Thoracic aorta (tissue), 2 donors: ENCODE measurements around the gene CD151. TPM values are rescaled to one million over a fixed set of nuclear protein-coding genes. Genes with fewer than 3 reads are reported as not detected.

Experiments
- ATAC-seq: fragments of 150-250 bp; one replicate; pipeline ENCODE4 v1.8.0; 2017; ENCODE audit warnings: low read depth; ENCODE audit not compliant: insufficient number of reproducible peaks, low FRiP score
- DNase-seq: peaks from one replicate; pipeline ENCODE4 v3.0.0-alpha.2; 2020; ENCODE audit warnings: low spot score
- H3K27ac ChIP-seq, 2 donors: fragments of 200-600 bp; sonication (generic); 1 replicate in 1 of 2; 2 replicates in 1 of 2; pipeline ENCODE4 v1.5.1; 2016; ENCODE audit warnings: mild to moderate bottlenecking in 2 of 2, moderate library complexity in 2 of 2
- H3K27me3 ChIP-seq: fragments of 200-600 bp; sonication (generic); replicated peaks from 2 replicates; pipeline ENCODE4 v1.6.0; 2016; ENCODE audit warnings: mild to moderate bottlenecking; ENCODE audit not compliant: insufficient read depth
- H3K36me3 ChIP-seq: fragments of 200-600 bp; sonication (generic); one replicate; pipeline ENCODE4 v1.5.1; 2016
- H3K4me1 ChIP-seq, 2 donors: fragments of 200-600 bp; sonication (generic); 1 replicate in 1 of 2; 2 replicates in 1 of 2; pipeline versions ENCODE4 v1.5.1 to v1.6.0; 2016; ENCODE audit warnings: low read depth in 2 of 2, mild to moderate bottlenecking in 1 of 2; ENCODE audit not compliant: control insufficient read depth in 1 of 2
- H3K4me3 ChIP-seq: fragments of 200-600 bp; sonication (generic); 2 replicates; pipeline ENCODE4 v1.5.1; 2016; ENCODE audit warnings: mild to moderate bottlenecking
- H3K9me3 ChIP-seq: fragments of 200-600 bp; sonication (generic); 2 replicates; pipeline ENCODE4 v1.5.1; 2016
- CTCF ChIP-seq: fragments of 200-600 bp; sonication (generic); IDR thresholded peaks from one replicate; pipeline ENCODE4 v1.5.1; 2019; ENCODE audit warnings: antibody characterized with exemption
- total RNA-seq, 2 donors: library from RNA; depleted of rRNA; stranded (reverse); fragments of >200 nt; gene quantifications; one replicate each; pipeline versions ENCODE4 v1.1.0 to v1.2.3, GENCODE V29; 2016

CD151 gene
- total RNA-seq, 2 donors from 2014 or later, result 532 to 1,455 TPM

GRCh38 chr11:850775-851763, 18.3 kb downstream of the CD151 start:
- no peak for DNase-seq
- Histone ChIP-seq H3K4me1 (peaks cover 18 to 27% of the 10 kb centered on the region in 2 donors), H3K27ac (no peak overlapping the region)

DNA sequence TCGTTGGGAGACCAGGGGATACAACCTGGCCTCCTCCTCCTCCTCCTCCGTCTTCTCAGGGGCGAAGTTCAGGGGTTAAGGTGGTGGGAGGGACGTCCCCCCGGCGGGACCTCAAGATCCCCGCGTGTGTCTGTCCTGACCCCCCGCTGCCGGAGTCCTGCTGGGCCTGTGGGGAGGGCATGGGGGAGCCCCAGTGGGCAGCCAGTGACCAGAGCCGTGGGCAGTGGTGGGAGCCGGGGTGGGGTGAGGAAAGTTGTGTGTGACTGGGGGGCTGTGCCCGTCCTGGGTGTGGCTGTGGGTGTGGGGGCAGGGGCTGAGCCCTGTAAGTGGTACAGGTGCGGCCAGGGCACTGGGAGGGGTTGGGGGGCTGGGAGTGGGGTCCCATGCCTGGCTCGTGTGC, 20.0 kb downstream of the CD151 start:
- Histone ChIP-seq H3K4me3 (no peak overlapping the region), H3K27me3 (no peaks in the 10 kb centered on the region), H3K4me1 (peaks cover 18% of the 10 kb centered on the region in 2 donors), H3K27ac (no peak overlapping the region), H3K9me3 (no peaks in the 10 kb centered on the region), H3K36me3 (no peaks in the 10 kb centered on the region)
- no peak for TF ChIP-seq CTCF
- no peak for ATAC-seq
- no peak for DNase-seq

More at GRCh38 chr11:850775-851763, 18.3 kb downstream of the CD151 start:
- no peak for ATAC-seq
- Histone ChIP-seq H3K27me3 (no peaks in the 10 kb centered on the region), H3K36me3 (no peaks in the 10 kb centered on the region), H3K4me3 (no peak overlapping the region), H3K9me3 (no peaks in the 10 kb centered on the region)
- TF ChIP-seq CTCF, result no peak

DNA sequence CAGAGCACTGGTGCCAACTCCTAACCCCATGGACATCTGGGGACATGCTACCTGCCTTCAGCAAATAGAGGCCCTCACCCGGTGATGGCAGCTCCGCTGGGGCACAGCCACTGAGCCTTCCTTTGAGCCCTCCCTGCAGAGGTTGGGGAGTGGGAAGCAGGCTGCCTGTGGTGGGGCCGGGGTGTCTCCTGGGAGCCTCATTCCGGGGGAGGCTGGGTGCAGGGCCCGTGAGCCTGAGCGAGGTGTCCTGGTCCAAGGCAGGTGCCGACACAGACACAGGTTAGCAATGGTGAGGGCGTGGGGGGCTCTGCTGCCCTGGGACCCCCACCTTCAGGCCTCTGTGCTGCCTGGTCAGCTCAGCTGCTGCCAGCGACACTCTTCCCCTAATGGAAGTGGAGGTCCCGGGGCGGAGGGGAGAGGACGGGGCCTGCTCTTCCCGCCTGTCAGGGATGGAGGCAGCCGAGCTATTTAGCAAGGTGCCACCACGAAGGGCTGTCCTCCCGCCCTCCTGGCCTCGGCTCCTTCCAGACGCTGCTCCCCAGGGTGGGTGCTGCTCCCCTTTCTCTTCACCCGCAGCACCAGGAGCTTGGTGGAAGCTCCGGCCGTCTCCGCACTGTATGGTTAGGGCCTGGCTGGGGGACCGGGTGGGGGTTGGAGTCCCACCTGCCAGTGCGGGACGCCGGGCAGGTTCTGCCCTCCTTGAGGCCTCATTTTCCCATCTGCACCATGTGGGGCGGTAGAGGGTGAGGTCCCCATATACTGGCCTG, 21.1 kb downstream of the CD151 start:
- Histone ChIP-seq H3K27me3 (no peaks in the 10 kb centered on the region), H3K36me3 (no peaks in the 10 kb centered on the region), H3K4me1 (peaks cover 9 to 11% of the 10 kb centered on the region in 2 donors), H3K27ac (no peak overlapping the region), H3K4me3 (no peak overlapping the region), H3K9me3 (no peaks in the 10 kb centered on the region)
- no peak for TF ChIP-seq CTCF
- ATAC-seq (no peak), DNase-seq (no peak)

DNA sequence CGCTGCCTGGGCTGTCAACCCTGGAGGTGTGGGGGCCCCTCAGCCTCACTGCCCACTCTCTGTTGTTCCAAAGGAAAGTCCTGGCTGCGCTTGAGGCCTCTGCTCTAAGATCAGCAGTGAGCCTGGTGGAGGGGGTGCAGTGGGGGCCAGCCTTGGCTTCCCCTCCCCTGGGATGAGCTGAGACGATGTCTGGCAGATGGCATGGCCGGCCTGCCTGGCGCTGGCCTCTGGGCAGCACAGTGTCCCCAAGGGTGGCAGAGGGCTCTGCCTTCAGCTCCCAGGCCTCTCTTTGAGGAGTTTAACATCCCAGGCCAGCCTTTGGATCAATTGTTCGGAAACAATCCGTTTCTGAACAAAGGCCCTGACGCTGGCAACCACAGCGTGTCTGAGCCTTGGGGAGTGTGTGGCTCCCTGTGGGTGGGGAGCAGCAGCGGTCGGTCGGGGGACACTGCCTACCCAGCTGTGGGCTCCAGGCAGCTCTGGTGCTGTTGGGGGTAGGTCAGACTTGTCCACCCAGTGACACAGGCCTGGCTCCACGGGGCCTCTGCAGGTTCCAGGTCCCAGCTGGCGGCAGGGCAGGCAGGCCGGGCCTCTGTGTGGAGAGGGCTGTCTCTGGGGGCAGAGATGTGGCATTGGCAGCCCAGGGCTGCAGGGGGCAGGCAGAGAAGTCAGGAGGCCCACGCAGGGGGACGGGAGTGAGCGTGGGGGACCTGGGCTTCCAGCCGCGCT, 22.0 kb downstream of the CD151 start:
- H3K36me3 ChIP-seq, result no peaks in the 10 kb centered on the region
- peaks cover 4 to 10% of the 10 kb centered on the region in 2 donors for H3K4me1 ChIP-seq
- no peak overlapping the region for H3K27ac ChIP-seq
- TF ChIP-seq CTCF, result no peak
- DNase-seq, result no peak
- ATAC-seq, result no peak
- H3K9me3 ChIP-seq, result no peaks in the 10 kb centered on the region
- H3K4me3 ChIP-seq, result no peak overlapping the region
- H3K27me3 ChIP-seq, result no peaks in the 10 kb centered on the region
